ENCODE measurements around the gene MDP1. TPM values are rescaled to one million over a fixed set of nuclear protein-coding genes. Genes with fewer than 3 reads are reported as not detected.

MDP1 gene
- total RNA-seq, result 11.4 and 18.3 TPM in 2 replicates

DNA sequence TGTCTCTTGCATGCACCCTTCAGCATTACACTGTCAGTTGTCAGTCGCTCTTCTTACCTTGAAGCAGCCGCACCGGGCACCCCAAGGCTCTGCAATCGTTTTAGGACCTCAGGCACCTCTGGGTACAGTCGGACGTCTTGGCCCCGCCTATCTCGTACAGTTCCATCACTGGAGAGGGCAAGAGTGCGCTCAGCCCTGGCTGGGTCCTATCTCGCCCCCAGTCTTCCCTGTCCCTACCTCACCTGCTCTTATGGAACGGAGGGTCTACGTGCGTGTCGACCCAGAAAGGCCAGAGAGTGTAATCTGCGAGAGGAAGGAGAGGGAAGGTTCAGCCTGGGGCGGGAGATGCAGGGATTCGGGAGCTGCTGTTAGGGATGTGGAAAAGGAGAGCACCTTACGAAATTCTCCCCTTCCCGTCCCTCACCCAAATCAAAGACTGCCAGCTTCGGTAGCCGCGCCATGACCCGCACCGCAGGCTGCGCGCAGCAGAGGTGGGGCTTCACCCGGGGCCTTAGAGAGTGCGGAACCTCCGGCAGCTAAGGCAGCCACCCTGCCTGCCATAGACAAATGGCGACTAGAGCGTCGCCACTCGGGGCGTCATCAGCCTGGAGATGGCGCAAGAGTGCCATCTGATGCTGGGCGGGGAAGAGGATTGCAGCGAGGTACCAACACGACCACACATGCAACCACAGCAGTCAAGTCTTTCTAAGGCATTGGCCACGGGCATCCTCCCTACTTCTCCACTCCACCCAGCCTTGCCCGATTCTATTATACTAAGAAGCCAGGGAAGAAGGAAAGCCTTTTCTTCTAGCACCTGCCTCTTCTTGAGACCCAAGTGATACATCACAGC lies at the start of gene MDP1:
TSS of gene MDP1 (minus strand) at position 572 of the 850 bp plus-strand sequence. CDS start at position 461, 111 bp downstream.

DNA sequence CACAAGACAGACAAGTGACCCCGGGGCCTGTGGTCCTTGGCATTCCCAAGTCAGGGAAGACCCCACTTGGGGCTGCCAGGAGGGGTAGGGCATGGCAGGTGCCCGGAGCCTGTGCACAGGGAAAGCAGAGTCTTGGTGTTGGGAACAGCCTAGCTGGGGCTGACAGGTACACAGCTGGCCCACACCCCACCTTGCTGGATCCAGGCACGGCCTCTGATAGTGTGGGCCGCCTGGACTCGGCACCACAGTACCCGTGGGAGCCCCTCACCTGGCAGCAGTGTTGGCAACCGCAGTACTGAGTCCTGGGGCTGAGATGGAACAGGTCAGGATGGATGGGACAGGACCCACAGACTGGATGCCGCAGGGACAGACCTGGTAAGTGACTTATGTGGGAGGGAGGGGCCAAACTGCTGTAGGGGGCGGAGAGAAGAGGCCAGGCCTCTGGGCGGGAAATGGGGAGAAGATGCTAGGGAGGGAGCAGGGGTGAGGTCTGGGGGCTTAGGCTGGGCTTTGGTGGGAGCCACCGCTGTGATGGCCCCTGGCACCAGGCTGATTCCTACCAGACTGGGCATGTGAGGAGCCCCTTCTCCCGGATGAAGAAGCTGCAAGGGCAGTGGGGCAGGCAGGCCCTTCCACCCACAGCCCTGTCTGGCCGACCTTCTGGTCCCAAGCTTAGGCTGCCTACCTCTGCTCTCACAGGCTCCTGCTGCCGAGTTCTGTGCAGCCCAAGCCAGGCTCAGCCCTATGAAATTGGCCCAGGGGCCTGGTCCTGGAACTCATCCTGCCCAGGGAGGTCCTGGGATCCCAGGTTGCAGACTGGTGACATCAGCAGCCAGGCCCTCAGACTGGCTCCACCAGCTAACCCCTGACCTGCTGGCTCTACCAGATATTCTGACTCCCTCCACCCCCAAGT lies 47.2 kb upstream of the MDP1 start, which contains the start of gene TGM1:
TSS of gene TGM1 (minus strand) at position 357 of the 913 bp plus-strand sequence. CDS start 825 bp downstream, outside the sequence.

DNA sequence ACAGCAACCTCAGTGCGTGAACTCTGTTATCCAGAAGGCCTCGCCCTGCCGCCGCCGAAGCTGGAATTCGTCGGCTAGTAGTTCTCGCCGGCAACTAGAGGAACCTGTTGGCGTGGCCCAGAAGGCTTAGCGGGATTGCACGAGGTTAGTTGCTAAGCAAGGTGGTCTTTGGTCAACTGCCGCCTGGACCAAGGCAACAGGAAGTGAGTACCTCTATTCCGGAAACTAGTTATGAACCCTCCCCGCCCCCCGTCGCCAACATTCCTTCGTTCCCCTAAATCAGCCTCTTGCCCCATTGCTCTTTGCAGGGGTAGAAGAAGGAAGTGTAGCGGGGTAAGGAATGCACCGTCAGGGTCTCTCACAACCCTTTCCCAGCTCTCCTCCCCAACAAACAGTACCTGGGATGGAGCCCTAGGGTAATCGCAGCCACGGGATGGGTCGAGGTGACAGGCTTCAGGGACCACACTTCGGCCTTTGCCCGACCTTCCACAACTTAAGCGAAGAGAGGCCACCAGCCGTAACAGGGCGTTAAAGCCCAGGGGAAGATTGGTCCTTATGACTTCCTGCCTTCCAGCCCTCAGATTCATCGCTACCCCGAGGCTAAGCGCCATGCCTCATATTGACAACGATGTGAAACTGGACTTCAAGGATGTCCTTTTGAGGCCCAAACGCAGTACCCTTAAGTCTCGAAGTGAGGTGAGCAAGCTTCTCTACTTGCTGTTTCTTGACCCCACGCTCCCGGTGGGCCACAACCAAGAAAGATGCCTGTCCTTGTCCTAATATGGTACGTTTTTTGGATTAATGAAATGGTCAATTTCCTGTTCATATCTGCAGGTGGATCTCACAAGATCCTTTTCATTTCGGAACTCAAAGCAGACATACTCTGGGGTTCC lies 17.0 kb upstream of the MDP1 start, which contains the start of gene GMPR2:
TSS of gene GMPR2 (plus strand) at position 285 of the 893 bp plus-strand sequence. CDS start at position 610, 325 bp downstream.

DNA sequence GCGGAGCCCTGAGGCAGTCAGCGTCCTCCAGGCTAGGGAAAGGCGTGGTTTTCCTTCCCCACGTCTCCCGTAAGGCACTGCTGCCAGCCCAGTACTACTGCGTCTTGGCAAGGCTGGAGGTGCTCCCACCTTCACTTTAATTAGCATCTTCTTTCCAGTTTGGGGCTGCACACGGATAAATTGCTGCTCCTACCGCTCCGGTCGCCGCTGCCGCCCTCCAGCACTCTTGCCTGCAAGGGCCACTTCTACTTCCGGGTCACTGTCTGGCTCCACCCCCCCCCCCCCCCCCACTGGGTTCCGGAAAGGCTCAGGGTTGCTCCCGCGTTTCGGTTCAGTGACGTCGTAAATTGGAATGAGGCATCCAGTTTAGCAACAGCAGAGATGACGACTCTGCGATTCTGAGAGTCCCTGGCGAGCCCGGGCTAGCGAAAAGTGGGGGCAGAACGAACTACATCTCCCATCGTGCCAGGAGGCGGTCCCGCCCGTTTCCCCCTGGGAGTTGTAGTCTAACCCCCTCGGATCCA lies 16.3 kb upstream of the MDP1 start, which contains the start of gene NEDD8:
TSS of gene NEDD8 (minus strand) at position 247 of the 524 bp plus-strand sequence. CDS start at position 147, 100 bp downstream.

DNA sequence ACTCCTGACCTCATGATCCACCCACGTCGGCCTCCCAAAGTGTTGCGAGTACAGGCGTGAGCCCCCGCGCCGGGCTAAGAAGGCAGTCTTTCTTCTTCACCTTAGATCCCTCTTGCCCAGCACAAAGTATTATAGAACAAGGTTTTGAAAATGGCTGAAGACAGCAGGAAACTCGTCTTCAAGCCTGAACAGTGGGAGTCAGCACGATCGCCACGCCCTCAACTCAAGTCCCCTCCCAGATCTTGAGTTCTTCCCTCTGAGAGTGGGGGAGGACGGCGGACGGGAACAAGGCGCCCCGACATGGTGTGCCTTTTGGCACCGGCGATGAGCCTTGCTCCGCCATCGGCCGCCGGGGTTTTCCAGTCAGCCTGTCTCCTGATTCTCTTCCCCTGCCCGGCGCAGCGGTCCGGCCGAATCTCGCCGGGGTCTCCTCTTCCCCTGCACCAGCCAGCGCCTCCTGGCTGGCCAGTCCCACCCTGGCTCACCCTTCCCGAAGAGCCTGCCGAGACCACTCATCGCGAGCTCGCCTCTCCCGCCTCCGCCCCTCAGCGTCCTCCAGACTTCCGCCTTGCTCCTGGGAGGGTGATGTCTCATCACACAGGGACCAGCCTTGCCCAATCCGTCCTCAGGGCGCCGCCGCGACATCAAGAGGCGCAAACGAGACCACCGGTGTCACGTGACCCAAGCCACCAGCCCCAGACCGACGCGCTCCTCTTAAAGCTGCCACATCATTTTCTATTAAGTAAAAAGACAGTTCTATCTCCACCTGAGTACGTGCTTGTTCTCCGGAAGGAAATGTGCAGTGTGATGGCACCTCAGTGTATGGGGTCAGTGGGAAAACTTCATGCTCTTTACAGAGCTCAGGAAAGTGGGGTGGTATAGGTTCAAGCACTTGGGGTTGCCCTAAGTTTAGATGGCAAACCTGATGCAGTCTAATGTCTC lies 2.7 kb downstream of the MDP1 start, which contains the start of gene CHMP4A:
TSS of gene CHMP4A (minus strand) at position 565 of the 942 bp plus-strand sequence. CDS start at position 516, 49 bp downstream.

DNA sequence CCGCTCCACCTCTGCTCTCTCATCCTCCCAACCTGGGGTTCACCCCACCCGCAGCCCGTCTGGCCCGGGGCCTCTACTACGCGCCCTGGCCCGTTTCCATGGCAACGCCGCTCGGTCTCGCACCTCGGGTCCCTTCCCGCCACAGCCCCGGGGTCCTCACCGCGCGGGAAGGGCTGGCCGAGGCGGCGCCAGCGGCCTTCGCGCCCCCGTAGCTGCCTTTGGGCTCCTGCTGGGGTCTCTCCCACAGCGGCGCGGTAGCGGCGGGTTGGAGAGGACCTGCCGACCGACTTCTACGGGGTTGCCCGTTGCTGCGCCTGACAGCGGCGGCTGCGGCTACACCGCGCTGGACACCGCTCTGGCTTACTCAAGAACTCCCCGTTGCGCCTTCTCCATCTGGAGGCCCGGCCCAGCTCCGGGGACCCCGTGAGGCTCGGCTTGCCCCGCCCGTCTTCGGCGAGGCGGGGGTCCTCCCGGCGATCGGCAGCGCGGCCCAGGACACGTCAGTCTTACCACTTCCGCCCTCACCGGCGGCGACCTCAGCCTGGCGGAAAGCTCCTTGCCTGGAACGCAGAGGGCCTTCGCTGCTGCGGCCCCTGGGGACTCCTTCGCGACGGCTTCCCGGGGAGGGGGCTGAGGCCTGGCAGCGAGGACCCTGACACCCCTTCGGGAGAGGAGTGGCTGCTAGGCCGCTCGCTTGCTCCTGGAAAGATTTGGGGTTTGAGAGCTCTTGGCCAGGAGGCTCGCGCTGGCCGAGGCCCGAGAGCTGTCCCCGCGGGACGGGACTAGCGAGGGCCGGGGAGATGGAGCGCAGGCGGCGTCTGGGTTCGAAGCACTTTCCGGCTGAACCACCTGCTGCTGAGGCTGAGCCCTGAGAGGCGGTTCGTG lies 20.4 kb downstream of the MDP1 start, which contains the start of gene TM9SF1:
TSS of gene TM9SF1 (minus strand) at position 256 of the 885 bp plus-strand sequence. CDS start 422 bp downstream, outside the sequence.

DNA sequence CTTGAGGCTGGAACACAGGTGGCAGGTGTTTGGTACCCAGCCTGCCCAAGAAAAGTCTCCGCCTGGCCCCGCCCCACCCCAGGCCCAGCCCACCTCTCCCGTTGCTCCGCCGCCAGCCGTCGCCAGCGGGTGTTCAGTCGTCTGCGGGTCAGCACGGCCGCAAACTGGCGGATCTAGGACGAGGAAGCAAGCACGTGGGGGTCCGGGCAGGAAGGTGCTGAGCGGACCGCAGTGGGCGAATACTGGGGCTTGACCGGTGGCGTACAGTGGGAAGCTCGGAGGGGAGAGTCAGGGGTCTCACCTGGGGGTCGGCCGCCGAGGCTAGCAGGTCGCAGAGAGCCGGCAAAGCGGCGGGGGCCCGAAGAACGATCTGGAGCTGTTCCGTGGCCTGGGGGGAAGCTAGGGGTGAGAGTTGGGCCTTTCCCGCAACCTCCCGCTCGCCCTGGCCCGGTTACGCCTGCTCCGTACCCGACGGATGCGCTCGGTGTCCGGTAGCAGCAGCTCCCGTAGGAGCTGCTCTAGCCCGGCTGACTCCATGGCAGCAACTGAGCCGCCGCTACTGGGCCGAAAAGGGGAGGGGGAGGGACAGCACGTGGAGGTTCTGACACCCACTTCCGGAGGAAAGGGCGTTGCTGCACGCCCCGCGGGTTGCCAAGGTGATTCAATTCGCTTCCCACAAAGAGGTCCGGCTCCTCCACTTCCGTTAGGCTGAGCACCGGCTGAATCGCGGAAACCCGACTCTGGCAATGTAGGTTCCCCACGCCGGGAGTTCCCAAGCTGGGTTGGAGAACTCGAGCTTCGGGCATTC lies 27.4 kb downstream of the MDP1 start, which contains the start of gene IPO4:
TSS of gene IPO4 (minus strand) at position 566 of the 808 bp plus-strand sequence. CDS start at position 537, 29 bp downstream.

DNA sequence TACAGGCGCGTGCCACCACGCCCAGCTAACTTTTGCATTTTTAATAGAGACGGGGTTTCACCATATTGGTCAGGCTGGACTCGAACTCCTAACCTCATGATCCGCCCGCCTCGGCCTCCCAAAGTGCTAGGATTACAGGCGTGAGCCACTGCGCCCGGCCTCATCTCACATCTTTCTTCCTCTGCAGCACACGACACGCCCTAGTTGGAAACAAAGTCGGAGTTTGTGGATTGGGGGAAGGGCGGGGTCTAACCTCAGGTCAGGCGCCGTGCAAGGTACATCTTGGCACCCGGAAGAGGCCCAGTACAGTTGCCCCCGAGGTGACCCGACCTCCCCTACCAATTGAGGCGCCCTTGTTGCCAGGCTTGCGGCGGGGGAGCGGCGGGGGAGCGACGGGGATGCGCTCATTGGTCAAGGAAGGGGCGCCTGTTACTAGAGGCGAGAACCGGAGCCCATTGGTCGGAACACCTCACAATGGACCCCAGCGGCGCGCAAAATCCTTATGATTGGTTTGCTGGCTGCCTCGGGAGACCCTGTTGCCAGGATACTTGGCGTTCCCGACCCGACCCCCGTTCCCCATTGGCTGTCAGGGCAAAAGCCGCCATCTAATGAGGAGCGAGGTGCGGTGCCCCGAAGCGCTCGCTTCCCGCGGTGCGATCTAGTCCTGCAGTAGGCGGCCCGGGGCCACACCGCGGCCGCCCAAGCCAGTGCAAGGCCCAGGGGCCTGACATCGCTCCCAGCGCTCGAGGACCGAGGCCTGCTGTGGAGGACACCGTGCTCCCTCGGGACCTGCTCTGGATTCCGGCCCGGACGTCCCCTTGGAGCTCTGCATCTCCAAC lies 44.2 kb downstream of the MDP1 start, which contains the start of gene REC8:
TSS of gene REC8 (plus strand) at position 659 of the 839 bp plus-strand sequence. CDS start 473 bp downstream, outside the sequence.

Other genes with a start within 250 kb of the MDP1 start
- gene DHRS4L2, start 227.1 kb downstream of the MDP1 start, total RNA-seq, result 15.7 and 18.7 TPM in 2 replicates
- gene CARMIL3, start 164.1 kb downstream of the MDP1 start, total RNA-seq, result 0.08 TPM in 1 of 2 replicates, not detected in the other
- not detected in 2 replicates for gene CPNE6, start 144.5 kb downstream of the MDP1 start, total RNA-seq
- 40.7 and 91.5 TPM in 2 replicates for gene PCK2, start 121.8 kb downstream of the MDP1 start, total RNA-seq
- 46.7 and 48.0 TPM in 2 replicates for gene DCAF11, start 101.3 kb downstream of the MDP1 start, total RNA-seq
- 1.2 and 2.2 TPM in 2 replicates for gene NRL, start 101.1 kb downstream of the MDP1 start, total RNA-seq
- gene FITM1, start 85.4 kb downstream of the MDP1 start, total RNA-seq, result not detected in 2 replicates
- gene PSME1, start 79.9 kb downstream of the MDP1 start, total RNA-seq, result 167 and 202 TPM in 2 replicates
- 22.3 and 37.2 TPM in 2 replicates for gene EMC9, start 74.5 kb downstream of the MDP1 start, total RNA-seq
- 109 and 116 TPM in 2 replicates for gene PSME2, start 69.5 kb downstream of the MDP1 start, total RNA-seq
- 24.4 and 30.7 TPM in 2 replicates for gene RNF31, start 68.6 kb downstream of the MDP1 start, total RNA-seq
- 22.3 and 67.3 TPM in 2 replicates for gene IRF9, start 54.8 kb downstream of the MDP1 start, total RNA-seq
- 6.1 and 6.7 TPM in 2 replicates for gene REC8, start 44.0 kb downstream of the MDP1 start, total RNA-seq
- gene IPO4, start 27.2 kb downstream of the MDP1 start, total RNA-seq, result 42.4 and 82.5 TPM in 2 replicates
- 45.7 and 48.7 TPM in 2 replicates for gene TM9SF1, start 20.6 kb downstream of the MDP1 start, total RNA-seq
- gene TSSK4, start 10.4 kb downstream of the MDP1 start, total RNA-seq, result 0.87 TPM in 1 of 2 replicates, not detected in the other
- gene CHMP4A, start 2.6 kb downstream of the MDP1 start, total RNA-seq, result 50.4 and 54.0 TPM in 2 replicates
- gene NEDD8, start 16.3 kb upstream of the MDP1 start, total RNA-seq, result 249 and 288 TPM in 2 replicates
- gene GMPR2, start 16.9 kb upstream of the MDP1 start, total RNA-seq, result 72.9 and 86.9 TPM in 2 replicates
- gene TINF2, start 26.6 kb upstream of the MDP1 start, total RNA-seq, result 63.4 and 72.7 TPM in 2 replicates
- 10.5 and 19.3 TPM in 2 replicates for gene TGM1, start 47.1 kb upstream of the MDP1 start, total RNA-seq
- 51.2 and 83.1 TPM in 2 replicates for gene RABGGTA, start 55.5 kb upstream of the MDP1 start, total RNA-seq
- gene DHRS1, start 83.7 kb upstream of the MDP1 start, total RNA-seq, result 39.3 and 76.7 TPM in 2 replicates
- gene NOP9, start 83.8 kb upstream of the MDP1 start, total RNA-seq, result 13.9 and 18.4 TPM in 2 replicates
- gene CIDEB, start 91.9 kb upstream of the MDP1 start, total RNA-seq, result 3.2 and 4.1 TPM in 2 replicates
- gene LTB4R2, start 94.1 kb upstream of the MDP1 start, total RNA-seq, result 37.0 and 42.9 TPM in 2 replicates
- gene LTB4R, start 95.4 kb upstream of the MDP1 start, total RNA-seq, result 14.0 and 20.1 TPM in 2 replicates
- gene ADCY4, start 119.0 kb upstream of the MDP1 start, total RNA-seq, result 0.23 and 0.34 TPM in 2 replicates
- 5.4 and 8.0 TPM in 2 replicates for gene RIPK3, start 123.9 kb upstream of the MDP1 start, total RNA-seq
- gene NFATC4, start 152.1 kb upstream of the MDP1 start, total RNA-seq, result 2.9 and 7.1 TPM in 2 replicates
- gene NYNRIN, start 182.9 kb upstream of the MDP1 start, total RNA-seq, result 2.7 and 3.8 TPM in 2 replicates
- gene CBLN3, start 213.6 kb upstream of the MDP1 start, total RNA-seq, result 0.11 and 0.31 TPM in 2 replicates
- gene KHNYN, start 213.9 kb upstream of the MDP1 start, total RNA-seq, result 48.7 and 55.9 TPM in 2 replicates
- gene SDR39U1, start 226.7 kb upstream of the MDP1 start, total RNA-seq, result 11.9 and 17.7 TPM in 2 replicates